Measurements from ENCODE around the gene BRD3.
A peak's percentile ranks its signal among the peaks of the same experiment; 100 is the strongest.

Gene BRD3

DNA sequence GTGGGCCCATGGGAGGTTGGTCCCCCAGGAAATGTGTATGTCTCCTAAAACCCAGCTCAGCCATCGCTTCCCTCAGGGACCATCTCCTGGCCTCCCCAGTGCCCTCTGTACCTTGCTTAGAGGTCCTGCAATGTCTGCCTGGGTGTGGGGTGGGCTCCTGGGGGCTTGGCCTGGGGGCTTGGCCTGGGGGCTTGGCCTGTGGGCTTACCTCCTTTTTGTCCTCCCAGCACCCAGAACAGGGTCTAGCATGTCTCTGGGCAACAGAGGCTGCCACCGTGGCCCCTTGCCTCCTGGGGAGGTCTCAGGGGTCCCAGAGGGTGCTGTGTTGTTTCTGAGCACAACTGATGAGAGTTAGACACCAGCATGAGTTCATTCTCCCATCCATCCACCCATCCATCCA is 65.0 kb downstream of the BRD3 start:
- no peaks in the 10 kb centered on the region for H3K36me3 ChIP-seq (ENCODE audit: insufficient read depth, low read length)
- H3K9me3 ChIP-seq (ENCODE audit: low read length), result no peaks in the 10 kb centered on the region
- H3K27me3 ChIP-seq (ENCODE audit: insufficient read depth, low read length), result no peaks in the 10 kb centered on the region
- H2AFZ ChIP-seq (ENCODE audit: low read depth, low read length), result no peak overlapping the region
- no peak overlapping the region for H3K4me3 ChIP-seq (ENCODE audit: low read length)
- no peaks in the 10 kb centered on the region for H3K4me1 ChIP-seq (ENCODE audit: insufficient read depth, low read length)

DNA sequence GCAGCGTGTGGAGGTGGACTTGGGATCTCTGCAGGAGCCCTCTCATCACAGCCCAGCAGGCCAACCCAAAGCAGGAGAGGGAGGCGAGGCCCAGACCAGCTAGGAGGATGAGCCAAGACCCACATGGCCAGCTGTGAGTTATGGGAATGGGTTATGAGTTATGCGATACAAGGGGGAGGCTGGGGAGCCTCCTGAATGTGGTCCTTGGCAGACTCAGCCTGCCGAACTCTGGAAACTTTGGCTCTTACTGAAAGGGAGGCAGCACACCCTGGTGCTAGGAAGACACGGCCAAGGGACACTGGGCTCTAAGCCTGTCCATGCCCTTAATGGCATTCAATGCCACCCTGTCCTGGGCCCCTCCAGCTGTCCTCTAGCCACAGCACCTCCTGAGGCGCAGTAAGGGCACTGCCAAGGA is 68.0 kb downstream of the BRD3 start:
- Histone ChIP-seq H3K27me3 (ENCODE audit: insufficient read depth, low read length) (no peaks in the 10 kb centered on the region), H3K4me3 (ENCODE audit: low read length) (no peak overlapping the region), H3K36me3 (ENCODE audit: insufficient read depth, low read length) (no peaks in the 10 kb centered on the region), H3K9me3 (ENCODE audit: low read length) (no peaks in the 10 kb centered on the region), H3K4me1 (ENCODE audit: insufficient read depth, low read length) (no peaks in the 10 kb centered on the region), H2AFZ (ENCODE audit: low read depth, low read length) (no peak overlapping the region)

DNA sequence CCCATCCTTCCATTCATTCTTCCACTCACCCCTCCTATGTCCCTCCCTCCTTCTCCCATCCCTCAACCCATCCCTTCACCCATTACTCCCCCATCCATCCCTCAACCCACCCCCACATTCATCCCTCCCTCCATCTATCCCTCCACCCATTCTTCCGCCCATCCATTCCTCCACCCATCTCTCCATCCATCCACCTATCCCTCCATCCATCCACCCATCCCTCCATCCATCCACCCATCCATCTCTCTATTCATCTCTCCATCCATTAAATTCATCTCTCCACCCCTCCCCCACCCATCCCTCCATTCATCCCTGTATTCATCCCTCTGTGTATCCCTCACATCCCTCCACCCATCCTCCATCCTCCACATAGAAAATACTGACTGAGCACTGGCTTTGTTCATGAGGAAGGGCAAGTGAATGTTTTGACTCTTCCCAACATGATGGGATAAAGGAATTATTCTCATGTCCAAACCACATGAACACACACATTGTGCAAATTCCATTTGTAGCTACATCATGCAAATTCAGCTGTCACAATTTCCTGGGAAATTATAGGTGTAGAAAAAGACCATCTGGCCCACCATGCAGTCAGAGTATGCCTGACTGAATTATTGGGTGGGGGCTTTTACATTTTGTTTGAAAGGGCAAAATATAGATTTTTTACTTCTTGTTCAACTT is 68.8 kb downstream of the BRD3 start:
- Histone ChIP-seq H3K27me3 (ENCODE audit: insufficient read depth, low read length) (no peaks in the 10 kb centered on the region), H3K4me1 (ENCODE audit: insufficient read depth, low read length) (peaks cover 3% of the 10 kb centered on the region), H3K36me3 (ENCODE audit: insufficient read depth, low read length) (no peaks in the 10 kb centered on the region), H2AFZ (ENCODE audit: low read depth, low read length) (no peak overlapping the region), H3K4me3 (ENCODE audit: low read length) (no peak overlapping the region), H3K9me3 (ENCODE audit: low read length) (no peaks in the 10 kb centered on the region)

DNA sequence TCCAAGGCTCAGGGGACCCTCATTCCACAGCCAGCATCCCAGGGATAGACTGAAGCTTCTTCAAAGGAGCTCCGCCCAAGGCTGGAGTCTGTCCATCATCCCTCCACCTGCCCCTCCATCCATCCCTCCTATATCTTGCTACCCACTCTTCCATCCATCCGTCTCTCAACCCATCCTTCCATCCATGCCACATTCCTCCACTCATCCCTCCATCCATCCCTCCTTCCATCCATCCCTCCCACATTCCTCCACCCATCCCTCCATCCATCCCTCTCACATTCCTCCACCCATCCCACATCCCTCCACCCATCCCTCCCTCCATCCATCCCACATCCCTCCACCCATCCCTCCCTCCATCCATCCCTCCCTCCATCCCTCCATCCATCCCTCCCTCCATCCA is 70.2 kb downstream of the BRD3 start:
- no peaks in the 10 kb centered on the region for H3K27me3 ChIP-seq (ENCODE audit: insufficient read depth, low read length)
- H3K36me3 ChIP-seq (ENCODE audit: insufficient read depth, low read length), result no peaks in the 10 kb centered on the region
- H2AFZ ChIP-seq (ENCODE audit: low read depth, low read length), result no peak overlapping the region
- H3K4me1 ChIP-seq (ENCODE audit: insufficient read depth, low read length), result peaks cover 13% of the 10 kb centered on the region
- H3K4me3 ChIP-seq (ENCODE audit: low read length), result no peak overlapping the region
- no peaks in the 10 kb centered on the region for H3K9me3 ChIP-seq (ENCODE audit: low read length)

DNA sequence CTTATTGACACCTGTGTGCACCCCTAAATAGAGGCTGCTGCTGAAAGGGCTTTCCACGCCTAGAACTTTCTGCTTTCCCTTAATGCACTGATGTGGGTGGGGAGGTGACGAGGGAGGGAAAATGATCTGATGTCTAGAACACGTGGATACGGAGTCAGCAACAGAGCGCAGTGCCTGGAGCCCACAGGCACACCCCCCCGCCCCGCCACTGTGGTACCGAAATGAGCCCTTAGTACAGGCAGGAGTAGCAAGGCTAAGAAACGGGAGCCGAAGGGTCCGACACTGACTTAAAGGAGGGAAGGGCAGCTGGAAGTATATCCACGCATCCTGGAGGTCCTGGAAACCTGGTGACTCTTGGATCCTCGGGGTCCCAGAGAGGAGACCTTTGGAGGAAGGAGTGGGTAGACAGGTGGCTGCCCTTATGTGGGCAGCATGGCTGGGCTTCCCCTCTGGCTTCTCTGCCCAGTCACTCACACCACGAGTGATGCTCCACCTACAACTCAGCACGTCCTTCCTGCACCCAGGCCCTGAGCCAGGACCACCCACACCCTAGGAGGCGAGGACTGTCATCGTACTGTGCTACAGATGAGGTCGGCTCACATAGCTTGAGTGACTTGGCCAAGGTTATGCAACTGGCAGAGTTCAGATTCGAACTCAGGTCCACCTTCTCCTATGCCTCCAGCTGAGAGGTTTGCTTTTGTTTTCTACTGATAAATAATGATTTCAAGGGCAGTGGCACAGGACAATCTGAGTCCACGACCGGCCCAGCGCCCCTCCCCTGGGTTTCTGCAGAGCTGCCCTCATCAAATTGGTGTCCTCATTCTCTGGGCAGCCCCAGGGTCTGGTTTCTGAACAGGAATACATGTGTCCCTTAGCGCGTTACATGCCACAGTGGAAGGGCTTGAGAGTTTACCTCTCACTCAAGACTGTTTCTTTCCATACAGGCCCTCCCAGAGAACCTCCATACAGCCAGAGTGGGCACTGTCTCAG is 71.0 kb downstream of the BRD3 start:
- Histone ChIP-seq H3K27me3 (ENCODE audit: insufficient read depth, low read length) (no peaks in the 10 kb centered on the region), H3K9me3 (ENCODE audit: low read length) (no peaks in the 10 kb centered on the region), H3K36me3 (ENCODE audit: insufficient read depth, low read length) (no peaks in the 10 kb centered on the region), H2AFZ (ENCODE audit: low read depth, low read length) (no peak overlapping the region), H3K4me3 (ENCODE audit: low read length) (no peak overlapping the region), H3K4me1 (ENCODE audit: insufficient read depth, low read length) (peaks cover 13% of the 10 kb centered on the region)

DNA sequence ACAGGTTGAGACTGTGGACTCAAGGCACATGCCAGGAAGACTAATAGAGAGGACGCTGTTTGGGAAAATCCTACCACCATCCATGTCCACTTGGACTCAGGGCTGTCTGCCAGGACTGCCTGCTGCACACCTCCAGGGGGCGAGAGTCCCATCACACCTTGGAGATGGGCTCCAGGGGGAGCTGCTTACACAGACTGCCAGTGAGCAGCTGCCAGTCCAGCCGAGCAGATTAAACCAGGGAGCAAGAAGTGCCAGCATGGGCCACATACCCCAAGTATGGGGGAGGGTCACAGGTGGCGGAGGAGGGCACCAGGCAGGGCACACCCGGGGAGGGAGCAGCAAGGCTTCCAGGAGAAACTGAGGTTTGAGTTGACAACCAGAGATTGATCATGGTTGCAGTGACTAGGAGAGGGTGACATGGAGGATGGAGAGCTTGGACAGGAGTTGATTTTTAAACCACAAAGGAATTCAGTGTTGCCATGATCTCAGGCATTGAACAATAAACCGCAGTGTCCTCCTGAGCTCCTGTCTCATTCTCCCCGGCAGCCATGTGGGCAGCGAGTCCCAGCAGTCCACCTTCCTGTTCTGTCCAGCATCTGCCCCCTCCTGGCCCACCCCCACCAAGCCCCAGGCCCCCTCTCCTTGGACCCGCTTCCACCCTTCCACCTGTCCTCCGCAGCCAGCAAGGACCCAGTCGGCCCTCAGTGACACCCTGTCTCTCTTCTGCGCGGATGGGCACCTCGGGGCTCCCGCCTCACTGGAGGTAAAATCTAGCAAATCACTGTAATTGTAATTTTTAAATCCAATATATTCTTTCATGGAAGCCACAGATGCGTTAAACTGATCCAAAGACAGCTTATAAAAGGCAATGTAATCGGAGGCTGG is 72.6 kb downstream of the BRD3 start:
- Histone ChIP-seq H3K4me3 (ENCODE audit: low read length) (no peak overlapping the region), H3K9me3 (ENCODE audit: low read length) (no peaks in the 10 kb centered on the region), H3K36me3 (ENCODE audit: insufficient read depth, low read length) (no peaks in the 10 kb centered on the region), H2AFZ (ENCODE audit: low read depth, low read length) (no peak overlapping the region), H3K27me3 (ENCODE audit: insufficient read depth, low read length) (no peaks in the 10 kb centered on the region), H3K4me1 (ENCODE audit: insufficient read depth, low read length) (peaks cover 17% of the 10 kb centered on the region)

DNA sequence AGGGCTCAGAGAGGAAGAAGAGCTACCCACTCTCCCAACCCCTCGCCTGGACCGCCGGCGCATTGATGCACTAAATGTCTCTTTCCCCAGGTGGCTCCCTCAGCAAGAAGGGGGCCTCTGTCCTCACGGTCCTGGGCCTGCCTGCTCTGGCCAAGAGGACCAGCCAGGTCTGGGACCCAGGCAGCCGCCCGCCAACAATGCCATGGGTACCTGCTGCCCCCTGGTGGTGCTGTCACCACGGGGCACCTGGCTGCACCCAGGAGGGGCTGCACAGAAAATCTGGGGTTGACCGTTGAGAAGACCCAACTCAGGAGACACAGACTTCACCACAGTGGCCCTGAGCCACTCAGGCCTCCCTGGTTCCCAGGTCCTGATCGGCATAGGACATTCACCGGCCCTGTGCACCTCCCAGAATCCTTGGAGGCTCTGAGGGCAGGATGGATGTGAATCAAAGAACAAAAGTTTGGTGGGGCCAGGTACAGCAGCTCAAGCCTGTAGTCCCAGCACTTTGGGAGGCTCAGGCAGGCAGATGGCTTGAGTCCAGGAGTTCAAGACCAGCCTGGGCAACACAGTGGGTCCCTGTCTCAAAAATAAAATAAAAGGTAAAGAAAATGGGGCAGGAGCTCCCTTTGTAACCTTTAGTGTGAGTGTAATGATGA is 73.3 kb downstream of the BRD3 start:
- H2AFZ ChIP-seq (ENCODE audit: low read depth, low read length), result no peak overlapping the region

DNA sequence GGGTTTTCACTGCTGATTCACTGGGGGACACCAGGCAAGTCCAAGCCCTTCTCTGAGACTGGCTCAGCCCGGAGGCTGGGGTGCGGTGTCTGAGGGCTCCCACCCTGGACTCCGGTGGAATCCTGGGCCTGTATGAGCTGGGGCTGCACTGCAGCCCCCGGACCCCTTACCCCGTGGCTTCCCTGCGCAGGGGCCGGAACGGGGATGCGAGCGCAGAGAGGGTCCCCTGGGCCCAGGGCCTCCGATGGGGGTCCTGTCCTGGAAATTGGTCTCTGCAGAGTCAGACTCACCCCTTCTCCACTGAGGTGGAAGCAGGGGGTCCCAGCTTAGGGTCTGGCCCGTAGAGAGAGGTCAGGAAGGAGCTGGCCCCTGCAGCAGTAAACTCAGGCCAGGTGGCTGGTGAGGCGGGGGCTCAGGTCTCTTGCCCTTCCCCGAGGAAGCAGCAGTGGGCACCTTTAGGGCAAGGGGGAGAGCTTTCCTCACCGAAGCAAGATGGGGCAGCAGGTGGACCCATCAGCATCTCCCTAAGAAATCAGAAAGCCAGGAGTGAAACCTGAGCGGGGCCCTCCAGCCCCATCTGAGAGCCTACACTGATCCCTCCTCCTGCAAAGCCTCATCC is 74.1 kb downstream of the BRD3 start:
- Histone ChIP-seq H3K27me3 (ENCODE audit: insufficient read depth, low read length) (no peaks in the 10 kb centered on the region), H3K9me3 (ENCODE audit: low read length) (no peaks in the 10 kb centered on the region), H3K36me3 (ENCODE audit: insufficient read depth, low read length) (no peaks in the 10 kb centered on the region), H3K4me1 (ENCODE audit: insufficient read depth, low read length) (peaks cover 25% of the 10 kb centered on the region), H2AFZ (ENCODE audit: low read depth, low read length) (no peak overlapping the region), H3K4me3 (ENCODE audit: low read length) (peak overlapping the region; percentile 58)

More for the DNA sequence above, 73.3 kb downstream of the BRD3 start:
- H3K4me1 ChIP-seq (ENCODE audit: insufficient read depth, low read length), result peaks cover 25% of the 10 kb centered on the region
- no peaks in the 10 kb centered on the region for H3K27me3 ChIP-seq (ENCODE audit: insufficient read depth, low read length)
- H3K4me3 ChIP-seq (ENCODE audit: low read length), result no peak overlapping the region
- no peaks in the 10 kb centered on the region for H3K36me3 ChIP-seq (ENCODE audit: insufficient read depth, low read length)
- H3K9me3 ChIP-seq (ENCODE audit: low read length), result no peaks in the 10 kb centered on the region

DNA sequence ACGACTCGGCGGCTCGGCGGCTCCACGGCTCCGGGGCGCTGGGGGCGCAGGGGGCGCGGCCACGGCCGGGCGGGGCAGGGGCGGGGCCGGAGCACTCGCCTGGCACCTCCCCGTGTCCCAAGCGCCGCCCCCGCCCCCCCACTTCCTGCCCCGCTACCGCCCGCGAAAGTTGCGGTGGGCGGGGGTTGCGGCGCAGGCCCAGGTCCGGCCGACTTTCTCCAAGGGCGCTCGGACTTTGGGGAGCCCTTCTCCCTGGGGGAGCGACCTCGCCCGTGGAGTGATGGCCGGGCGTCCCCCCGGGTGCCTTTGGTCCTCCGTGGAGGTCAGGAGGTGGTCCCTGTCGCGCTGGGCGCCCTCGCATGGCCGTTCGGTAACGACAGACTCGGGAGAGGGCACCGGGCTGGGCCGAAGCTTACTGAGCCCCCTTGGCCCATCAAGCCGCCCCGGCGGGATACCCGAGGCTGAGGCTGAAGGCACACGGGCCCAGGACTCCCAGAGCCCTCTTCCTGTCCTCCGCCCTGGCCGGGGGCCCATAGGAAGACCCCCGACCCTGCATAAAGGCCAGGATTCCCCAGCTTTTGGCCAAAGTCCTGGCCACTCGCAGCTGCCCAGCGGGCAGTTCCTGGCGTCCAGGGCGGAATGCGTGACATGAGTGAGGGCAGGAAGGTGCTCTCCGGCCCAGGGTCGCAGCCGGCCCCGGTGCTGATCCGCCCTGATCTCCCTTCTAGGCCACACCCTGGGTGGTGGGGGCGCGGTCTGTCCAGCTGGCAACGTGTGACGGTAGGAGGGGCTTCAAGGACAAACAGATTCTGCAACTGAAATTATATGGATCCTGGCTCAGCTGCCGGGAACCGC is 74.8 kb downstream of the BRD3 start:
- H3K4me1 ChIP-seq (ENCODE audit: insufficient read depth, low read length), result peaks cover 25% of the 10 kb centered on the region
- peak overlapping the region; percentile 58 for H3K4me3 ChIP-seq (ENCODE audit: low read length)
- no peaks in the 10 kb centered on the region for H3K36me3 ChIP-seq (ENCODE audit: insufficient read depth, low read length)
- no peaks in the 10 kb centered on the region for H3K9me3 ChIP-seq (ENCODE audit: low read length)
- H3K27me3 ChIP-seq (ENCODE audit: insufficient read depth, low read length), result no peaks in the 10 kb centered on the region
- peak overlapping the region; percentile 66 for H2AFZ ChIP-seq (ENCODE audit: low read depth, low read length)

DNA sequence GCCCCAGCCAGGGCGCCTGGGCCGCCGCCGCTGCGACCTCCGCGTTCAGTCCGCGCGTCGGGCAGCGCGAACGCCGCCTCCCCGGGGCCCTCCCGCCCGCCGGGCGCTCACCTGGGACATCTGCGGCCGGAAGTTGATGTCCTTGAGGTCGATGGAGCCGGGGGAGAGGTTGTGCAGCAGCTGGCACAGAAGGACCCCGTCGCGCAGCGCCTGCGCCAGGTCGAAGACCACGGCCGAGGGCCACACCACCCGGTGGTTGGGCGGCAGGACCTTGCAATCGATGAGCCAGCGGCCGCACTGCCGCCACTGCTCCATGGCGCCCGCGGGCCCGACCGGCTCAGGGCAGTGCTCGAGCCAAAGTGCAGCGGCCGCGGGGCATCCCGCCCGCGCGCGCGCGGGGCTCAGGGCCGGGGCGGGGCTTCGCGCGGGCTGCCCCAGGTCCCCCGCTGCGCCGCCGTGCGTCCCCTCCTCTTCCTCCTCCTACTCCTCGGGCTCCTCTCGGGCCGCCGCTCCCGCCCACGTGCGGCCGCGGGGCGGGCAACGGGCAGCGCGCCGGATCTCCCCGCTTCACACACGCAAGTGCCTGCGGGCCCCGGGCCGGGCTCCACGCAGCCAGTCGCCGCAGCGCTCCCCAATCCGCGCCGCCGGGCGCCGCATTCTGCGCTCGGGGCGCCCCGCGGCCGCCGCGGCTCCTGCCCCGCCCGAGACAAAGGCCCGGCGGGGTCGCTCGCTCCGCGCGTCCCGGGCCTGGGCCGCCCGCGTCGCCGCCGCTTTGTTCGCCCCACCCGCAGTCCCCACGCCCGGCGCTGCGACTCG is 75.7 kb downstream of the BRD3 start, which contains the start of gene VAV2:
VAV2 (minus strand) TSS at position 361 of the 816 bp plus-strand sequence; CDS start at position 315, 46 bp downstream.
- H3K4me3 ChIP-seq (ENCODE audit: low read length), result peak within 1 kb of the TSS; percentile 58
- no peaks in the 10 kb centered on the region for H3K36me3 ChIP-seq (ENCODE audit: insufficient read depth, low read length)
- H3K4me1 ChIP-seq (ENCODE audit: insufficient read depth, low read length), result peaks cover 25% of the 10 kb centered on the region
- peak within 1 kb of the TSS; percentile 66 for H2AFZ ChIP-seq (ENCODE audit: low read depth, low read length)
- no peaks in the 10 kb centered on the region for H3K9me3 ChIP-seq (ENCODE audit: low read length)
- H3K27me3 ChIP-seq (ENCODE audit: insufficient read depth, low read length), result no peaks in the 10 kb centered on the region
